HG03095 (cell line): ENCODE measurements around the gene DMTF1.
"Not testable (repeated sequence)": the region's sequence is repeated elsewhere in the genome, so short reads cannot be mapped to it uniquely, and the experiment has no call there.

Experiments
- ATAC-seq: cut with Tn5 transposase; IDR thresholded peaks from one replicate; pipeline ENCODE4 v1.9.1; 2021; ENCODE audit warnings: moderate library complexity; ENCODE audit not compliant: unreplicated experiment

Gene DMTF1

GRCh38 chr7:87152112-87152896, at the start of gene DMTF1:
DMTF1 (plus strand) TSS chr7:87152453; CDS start chr7:87164942, 12,489 bp downstream.
- ATAC-seq: peak; percentile 81

- no peak for ATAC-seq
Measured at GRCh38 chr7:87105401-87105800, 46.9 kb upstream of the DMTF1 start.

- ATAC-seq: no peak
Measured at GRCh38 chr7:87106974-87107612, 45.2 kb upstream of the DMTF1 start.

GRCh38 chr7:87107949-87108776, 44.1 kb upstream of the DMTF1 start:
- ATAC-seq: no peak

- no peak for ATAC-seq
Measured at GRCh38 chr7:87110778-87111177, 41.5 kb upstream of the DMTF1 start.

GRCh38 chr7:87111877-87112276, 40.4 kb upstream of the DMTF1 start:
- no peak for ATAC-seq

GRCh38 chr7:87113077-87113476, 39.2 kb upstream of the DMTF1 start:
- no peak for ATAC-seq

GRCh38 chr7:87113904-87114303, 38.3 kb upstream of the DMTF1 start:
- ATAC-seq: not testable (repeated sequence)

- not testable (repeated sequence) for ATAC-seq
Measured at GRCh38 chr7:87115772-87116171, 36.5 kb upstream of the DMTF1 start.

- no peak for ATAC-seq
Measured at GRCh38 chr7:87116315-87116714, 35.9 kb upstream of the DMTF1 start.

- no peak for ATAC-seq
Measured at GRCh38 chr7:87119581-87119980, 32.7 kb upstream of the DMTF1 start.

GRCh38 chr7:87123105-87123504, 29.1 kb upstream of the DMTF1 start:
- no peak for ATAC-seq

GRCh38 chr7:87127019-87127418, 25.2 kb upstream of the DMTF1 start:
- peak; percentile 36 for ATAC-seq

- no peak for ATAC-seq
Measured at GRCh38 chr7:87128861-87129267, 23.4 kb upstream of the DMTF1 start.

- peak; percentile 1 for ATAC-seq
Measured at GRCh38 chr7:87129332-87129731, 22.9 kb upstream of the DMTF1 start.

GRCh38 chr7:87129848-87130247, 22.4 kb upstream of the DMTF1 start:
- peak; percentile 95 for ATAC-seq

- ATAC-seq: no peak
Measured at GRCh38 chr7:87131771-87132170, 20.5 kb upstream of the DMTF1 start.

GRCh38 chr7:87137271-87137670, 15.0 kb upstream of the DMTF1 start:
- no peak for ATAC-seq

- no peak for ATAC-seq
Measured at GRCh38 chr7:87139514-87139913, 12.7 kb upstream of the DMTF1 start.

GRCh38 chr7:87140271-87140748, 11.9 kb upstream of the DMTF1 start:
- no peak for ATAC-seq

GRCh38 chr7:87144173-87144657, 8.0 kb upstream of the DMTF1 start:
- ATAC-seq: peak; percentile 97
